DMS53 treated with DMSO at 0.1 percent for 48 hours (cell line): ENCODE results near the gene THEM4.

ENCODE experiments used
- DNase-seq: peaks from one replicate; lab custom pipeline; 2025; ENCODE audit not compliant: unreplicated experiment; lab: John Stamatoyannopoulos, UW

Gene THEM4

GRCh38 chr1:151839082-151839412 lies 70.3 kb downstream of the THEM4 start:
- DNase-seq, result no peak

- peak; percentile 61 for DNase-seq
These were observed 70.9 kb downstream of the THEM4 start for GRCh38 chr1:151838222-151839081.

GRCh38 chr1:151837884-151838221 lies 71.5 kb downstream of the THEM4 start:
- DNase-seq, result no peak

- peak; percentile 50 for DNase-seq
These were observed 72.1 kb downstream of the THEM4 start for GRCh38 chr1:151837197-151837596.

GRCh38 chr1:151835596-151835995 lies 73.7 kb downstream of the THEM4 start:
- no peak for DNase-seq

- DNase-seq, result no peak
These were observed 75.1 kb downstream of the THEM4 start for GRCh38 chr1:151834239-151834638.

- no peak for DNase-seq
These were observed 76.0 kb downstream of the THEM4 start for GRCh38 chr1:151833172-151833900.

GRCh38 chr1:151832318-151832980 lies 76.9 kb downstream of the THEM4 start:
- peak; percentile 73 for DNase-seq

GRCh38 chr1:151831605-151832004 lies 77.7 kb downstream of the THEM4 start, which contains the start of gene RORC:
RORC (minus strand) TSS chr1:151831802; CDS start chr1:151831764, 38 bp downstream.
- DNase-seq, result no peak

- no peak for DNase-seq
These were observed 78.1 kb downstream of the THEM4 start for GRCh38 chr1:151831256-151831591.

GRCh38 chr1:151830055-151830454 lies 79.3 kb downstream of the THEM4 start:
- no peak for DNase-seq

- no peak for DNase-seq
These were observed 79.8 kb downstream of the THEM4 start for GRCh38 chr1:151829352-151830046.

- no peak for DNase-seq
These were observed 80.4 kb downstream of the THEM4 start for GRCh38 chr1:151828921-151829320.

- no peak for DNase-seq
These were observed 81.5 kb downstream of the THEM4 start for GRCh38 chr1:151827853-151828252.

- DNase-seq, result no peak
These were observed 83.3 kb downstream of the THEM4 start for GRCh38 chr1:151825751-151826660.

- DNase-seq, result no peak
These were observed 84.1 kb downstream of the THEM4 start for GRCh38 chr1:151825204-151825603.
